NCI-H446 treated with DMSO at 0.1 percent for 48 hours (cell line): ENCODE measurements around the gene ASB1.

Source experiments
- DNase-seq: peaks from one replicate; lab custom pipeline; 2025; lab: John Stamatoyannopoulos, UW

ASB1 gene

GRCh38 chr2:238467062-238467461 is 40.3 kb downstream of the ASB1 start:
- DNase-seq: no peak

DNA sequence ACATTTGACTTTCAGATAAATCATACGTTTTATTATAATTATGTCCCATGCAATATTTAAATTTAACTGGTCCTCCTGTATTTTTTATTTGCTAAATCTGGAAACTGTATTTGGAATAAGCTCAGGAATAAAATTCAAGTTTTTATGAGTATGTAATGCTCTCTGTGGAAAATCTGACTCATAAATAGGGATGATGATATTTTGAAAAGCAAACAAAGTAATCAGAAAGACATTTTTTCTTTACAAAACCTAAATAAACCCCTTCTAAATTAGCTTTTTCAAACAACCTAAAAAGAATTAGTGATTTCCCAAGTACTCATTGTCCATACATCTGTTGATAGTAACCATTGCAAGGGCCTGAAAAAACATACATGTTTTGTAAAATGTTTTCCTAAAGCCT is 41.1 kb downstream of the ASB1 start:
- DNase-seq: no peak

DNA sequence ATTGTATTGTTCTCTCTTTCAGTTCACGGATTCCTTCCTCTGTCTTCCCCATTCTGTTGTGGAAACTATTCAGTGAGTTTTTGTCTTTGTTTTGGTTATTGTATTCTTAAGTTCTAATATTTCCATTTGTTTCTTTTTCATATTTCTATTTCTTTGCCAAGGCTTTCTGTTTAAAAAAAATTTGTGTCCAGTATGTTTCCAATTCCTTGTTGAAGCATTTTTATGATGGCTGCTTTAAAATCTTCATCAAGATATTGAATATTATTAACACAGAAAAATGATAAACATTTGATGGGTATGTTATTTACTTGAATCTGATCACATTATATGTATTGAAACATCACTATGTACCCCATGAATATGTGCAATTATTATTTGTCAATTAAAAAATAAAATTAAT is 42.4 kb downstream of the ASB1 start:
- no peak for DNase-seq

DNA sequence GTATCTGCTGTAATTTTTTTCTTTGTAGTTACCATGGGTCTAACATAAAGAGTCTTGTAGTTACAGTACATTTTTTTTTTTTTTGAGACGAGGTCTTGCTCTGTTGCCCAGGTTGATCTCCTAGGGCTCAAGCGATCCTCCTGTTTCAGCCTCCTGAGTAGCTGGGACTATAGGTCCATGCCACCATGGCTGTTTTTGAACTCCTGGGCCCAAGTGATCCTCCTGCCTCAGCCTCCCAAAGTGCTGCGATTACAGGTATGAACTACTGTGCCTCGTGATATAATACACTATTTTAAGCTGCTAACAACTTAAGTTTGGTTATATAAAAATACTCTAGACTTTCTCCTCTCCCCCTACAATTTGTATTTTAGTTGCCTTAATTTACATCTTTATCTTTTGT is 46.3 kb downstream of the ASB1 start:
- no peak for DNase-seq

DNA sequence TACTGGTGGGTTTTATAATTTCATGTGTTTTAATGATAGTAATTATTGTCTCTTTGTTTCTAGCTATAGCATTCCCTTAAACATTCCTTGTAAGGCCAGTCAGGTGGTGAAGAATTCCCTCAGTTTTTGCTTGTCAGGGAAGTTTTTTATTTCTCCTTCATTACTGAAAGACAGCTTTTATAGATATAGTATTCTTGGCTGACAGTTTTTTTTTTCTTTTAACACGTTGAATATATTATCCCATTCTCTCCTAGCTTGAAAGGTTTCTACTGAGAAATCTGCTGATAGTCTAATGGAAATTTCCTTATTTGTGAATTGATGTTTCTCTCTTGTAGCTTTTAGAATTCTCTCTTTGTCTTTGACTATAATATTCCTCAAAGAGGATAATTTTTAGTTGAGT is 46.8 kb downstream of the ASB1 start:
- no peak for DNase-seq

DNA sequence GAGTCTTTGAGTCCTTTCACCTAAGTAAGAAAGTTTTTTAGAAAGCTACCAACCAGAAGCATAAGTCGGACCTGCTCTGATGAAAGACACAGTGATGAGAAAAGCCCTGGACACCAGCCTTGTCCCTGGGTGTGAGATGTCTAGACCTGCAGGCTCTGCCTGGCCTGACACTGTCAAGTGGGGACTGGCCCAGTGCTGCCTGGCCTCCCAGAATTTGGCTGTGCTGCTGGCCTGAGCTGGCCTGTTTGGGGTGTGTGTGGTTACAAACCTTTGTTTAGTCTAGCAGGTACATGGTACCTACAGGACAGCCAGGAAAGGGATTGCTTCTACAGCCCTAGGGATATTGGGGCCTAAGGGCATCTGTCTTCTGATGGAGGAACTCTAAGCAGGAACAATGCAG is 48.3 kb downstream of the ASB1 start:
- no peak for DNase-seq

GRCh38 chr2:238475566-238475965 is 48.8 kb downstream of the ASB1 start:
- no peak for DNase-seq

DNA sequence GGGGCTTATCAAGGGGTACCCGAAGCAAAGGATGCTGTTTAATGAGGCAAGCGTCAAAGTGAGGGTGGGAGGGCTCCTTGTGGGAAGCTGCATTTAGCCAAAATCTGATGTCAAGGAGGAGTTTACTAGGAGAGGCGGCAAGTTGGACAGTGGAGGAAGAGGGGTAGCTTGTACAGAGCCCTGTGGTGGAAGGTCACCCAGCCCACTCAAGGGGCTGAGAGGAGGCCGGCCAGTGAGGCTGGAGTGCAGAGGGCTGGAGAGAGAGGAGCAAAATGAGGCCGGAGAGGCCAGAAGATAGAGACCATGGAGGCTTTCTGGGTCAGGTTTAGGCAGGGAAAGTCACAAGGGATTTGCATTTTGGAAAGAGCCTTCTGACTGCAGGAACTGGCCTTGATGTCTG is 49.5 kb downstream of the ASB1 start:
- no peak for DNase-seq

- DNase-seq: no peak
Observed at GRCh38 chr2:238478216-238478615, 51.5 kb downstream of the ASB1 start.

GRCh38 chr2:238479847-238480246 is 53.1 kb downstream of the ASB1 start:
- no peak for DNase-seq

DNA sequence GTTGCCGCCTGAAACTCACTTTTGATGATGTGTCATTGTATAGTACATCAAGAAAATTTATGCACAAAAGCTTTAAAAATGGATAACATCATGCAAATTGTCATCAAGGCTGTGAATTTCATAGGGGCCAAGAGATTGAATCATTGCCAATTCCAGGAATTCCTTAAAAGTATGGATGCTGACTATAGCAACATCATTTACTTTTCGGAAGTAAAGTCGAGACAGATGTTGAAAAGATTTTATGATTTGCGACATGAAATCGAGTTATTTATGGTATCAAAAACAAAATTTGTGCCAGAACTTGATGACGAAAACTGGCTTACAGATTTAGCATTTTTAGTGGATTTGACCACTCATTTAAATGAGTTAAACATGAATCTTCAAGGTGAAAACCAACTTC is 56.3 kb downstream of the ASB1 start:
- no peak for DNase-seq

DNA sequence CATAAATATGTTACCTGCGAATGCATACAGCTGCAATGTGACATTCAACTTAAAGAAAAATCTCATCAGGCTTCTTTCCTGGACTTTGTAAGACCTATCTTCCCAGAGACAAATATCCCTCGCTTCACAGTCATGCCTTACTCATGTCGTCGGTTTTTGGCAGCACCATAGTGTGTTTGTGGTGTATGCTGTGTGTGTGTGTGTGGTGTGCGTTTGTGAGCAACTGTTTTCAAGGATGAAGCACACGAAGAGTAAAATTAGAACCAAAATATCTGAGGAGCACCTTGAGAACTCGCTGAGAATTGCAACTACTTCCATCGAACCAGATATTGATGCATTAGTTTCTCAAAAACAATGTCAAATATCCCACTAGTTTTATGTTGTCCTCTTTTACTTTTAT is 56.9 kb downstream of the ASB1 start:
- no peak for DNase-seq

GRCh38 chr2:238484522-238485452 is 58.1 kb downstream of the ASB1 start:
- DNase-seq: no peak

DNA sequence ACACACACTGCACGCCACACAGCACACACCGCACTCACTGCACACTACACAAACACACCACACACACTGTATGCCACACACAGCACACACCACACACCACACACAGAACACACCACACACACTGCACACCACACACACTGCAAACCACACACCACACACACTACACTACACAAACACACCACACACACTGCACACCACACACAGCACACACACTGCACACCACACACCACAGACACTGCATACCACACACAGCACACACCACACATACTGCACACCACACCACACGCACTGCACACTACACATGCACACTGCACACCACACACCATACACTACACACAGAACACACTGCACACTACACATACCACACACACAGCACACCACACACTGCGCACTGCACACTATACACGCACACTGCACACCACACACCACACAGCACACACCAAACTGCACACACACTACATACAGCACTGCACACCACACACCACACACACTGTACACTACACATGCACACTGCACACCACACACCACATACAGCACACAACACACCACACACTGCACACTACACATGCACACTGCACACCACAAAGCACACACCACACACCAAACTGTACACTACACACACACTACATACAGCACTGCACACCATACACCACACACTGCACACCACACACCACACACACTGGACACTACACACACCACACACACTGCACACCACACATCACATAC is 59.6 kb downstream of the ASB1 start:
- DNase-seq: no peak

DNA sequence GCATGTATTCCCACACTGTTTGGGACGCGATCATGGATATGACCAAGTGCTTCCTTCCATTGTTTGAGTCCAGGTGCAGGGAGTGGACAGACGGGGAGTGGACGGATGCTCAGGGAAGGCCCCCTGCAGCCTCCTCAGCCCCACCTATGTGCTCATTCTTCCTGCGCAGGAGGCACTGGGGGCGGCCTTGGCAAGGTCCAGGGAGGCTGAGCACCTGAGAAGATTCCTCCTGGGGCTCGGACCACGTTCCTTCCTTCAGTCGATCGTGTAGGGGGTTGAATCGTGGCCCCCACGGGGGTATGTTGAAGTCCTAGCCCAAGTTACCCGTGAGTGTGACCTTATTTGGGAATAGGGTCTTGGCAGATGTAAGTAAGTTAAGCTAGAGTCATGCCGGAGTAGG is 60.4 kb downstream of the ASB1 start:
- no peak for DNase-seq

DNA sequence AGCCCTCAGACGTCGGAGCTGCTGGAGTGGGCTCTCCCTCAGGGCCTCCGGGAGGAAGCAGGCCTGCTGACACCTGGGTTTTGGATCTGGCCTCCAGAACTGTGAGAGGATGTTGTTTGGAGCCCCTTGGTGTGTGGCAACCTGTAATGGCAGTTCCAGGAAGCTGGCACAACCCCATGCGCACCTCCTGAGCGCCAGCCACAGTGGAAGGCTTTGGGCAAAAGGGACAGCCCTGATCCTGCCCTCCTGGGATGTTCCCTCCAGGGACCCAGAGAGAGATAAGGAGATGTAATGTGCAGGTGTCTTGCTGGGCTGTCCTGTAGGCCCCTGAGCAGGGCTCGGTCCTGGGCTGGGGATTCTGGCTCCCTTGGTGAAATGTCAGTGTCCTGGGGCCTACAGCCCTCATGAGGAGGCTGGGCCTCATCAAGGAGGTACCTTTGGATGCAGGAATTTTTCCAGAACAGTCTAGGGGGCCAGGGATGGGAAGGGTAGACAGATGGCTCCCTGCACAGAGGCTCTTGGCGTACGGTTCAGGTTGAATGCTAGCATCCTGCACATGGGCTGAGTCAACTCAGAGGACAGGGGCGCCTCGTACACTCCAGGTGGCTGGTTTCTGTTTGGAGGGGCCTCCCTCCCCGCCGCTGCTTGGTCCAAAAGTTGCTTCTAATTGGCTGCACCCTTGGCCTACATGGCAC is 61.1 kb downstream of the ASB1 start:
- no peak for DNase-seq

DNA sequence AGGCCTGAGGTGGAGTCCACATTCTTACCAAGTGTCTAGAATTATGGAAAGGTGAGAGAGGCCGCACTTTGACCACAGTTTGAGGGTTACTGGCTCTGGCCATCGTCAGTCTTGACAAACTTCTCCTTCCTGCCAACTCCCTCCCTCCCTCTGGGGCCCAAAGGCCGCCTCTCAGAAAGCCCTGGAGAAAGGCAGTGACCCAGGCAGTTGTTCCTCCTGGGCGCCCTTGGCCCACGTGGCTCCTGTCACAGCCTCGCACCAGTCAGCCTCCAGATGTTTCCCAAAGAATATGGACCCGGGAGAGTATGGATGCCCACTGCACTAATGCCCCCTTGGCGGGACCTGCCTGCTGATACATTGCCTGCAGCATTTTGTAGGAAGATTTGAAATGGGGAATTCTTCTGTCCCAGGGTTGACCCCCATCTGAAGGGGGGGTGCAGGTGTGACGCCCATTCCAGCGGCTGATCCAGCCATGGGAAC is 61.7 kb downstream of the ASB1 start:
- no peak for DNase-seq

DNA sequence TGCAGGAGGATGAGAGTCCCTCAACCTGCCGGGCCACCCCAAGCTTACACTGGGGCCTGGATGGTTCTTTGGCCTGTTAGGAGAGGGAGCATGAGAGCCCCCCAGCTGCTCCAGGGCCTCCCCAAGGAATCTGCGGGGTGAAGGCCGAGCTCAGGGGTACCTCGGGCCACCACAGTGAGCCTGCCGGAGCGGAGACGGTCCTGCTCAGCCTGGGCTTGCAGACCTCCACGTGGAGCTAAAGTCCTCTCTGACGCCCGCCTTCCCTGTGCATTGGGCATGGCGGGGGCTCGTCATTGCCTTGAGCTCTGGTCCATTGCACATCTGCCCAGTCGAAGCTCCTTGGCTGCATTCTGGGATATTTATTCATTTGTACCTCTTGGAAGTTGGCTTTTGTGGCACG is 62.7 kb downstream of the ASB1 start:
- no peak for DNase-seq

DNA sequence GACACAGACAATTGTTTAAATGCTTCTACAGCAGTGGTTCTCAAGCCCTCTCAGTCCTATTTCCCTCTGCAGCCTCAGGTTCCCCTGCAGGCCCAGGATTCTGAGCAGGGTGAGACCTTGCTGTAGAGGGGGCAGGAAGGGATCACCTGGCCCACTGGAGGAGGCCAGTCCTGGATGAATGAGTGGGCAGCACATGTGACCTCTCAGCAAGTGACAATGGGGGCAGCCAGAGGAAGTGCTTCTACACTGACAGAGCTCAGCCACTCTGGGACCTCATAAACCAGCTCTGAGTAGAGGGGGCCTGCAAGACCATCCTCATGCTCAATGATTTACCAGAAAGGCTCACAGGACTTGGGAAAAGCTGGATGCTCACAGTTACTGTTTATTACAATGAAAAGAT is 63.2 kb downstream of the ASB1 start:
- no peak for DNase-seq

- no peak for DNase-seq
Observed at GRCh38 chr2:238492840-238493239, 66.1 kb downstream of the ASB1 start.

DNA sequence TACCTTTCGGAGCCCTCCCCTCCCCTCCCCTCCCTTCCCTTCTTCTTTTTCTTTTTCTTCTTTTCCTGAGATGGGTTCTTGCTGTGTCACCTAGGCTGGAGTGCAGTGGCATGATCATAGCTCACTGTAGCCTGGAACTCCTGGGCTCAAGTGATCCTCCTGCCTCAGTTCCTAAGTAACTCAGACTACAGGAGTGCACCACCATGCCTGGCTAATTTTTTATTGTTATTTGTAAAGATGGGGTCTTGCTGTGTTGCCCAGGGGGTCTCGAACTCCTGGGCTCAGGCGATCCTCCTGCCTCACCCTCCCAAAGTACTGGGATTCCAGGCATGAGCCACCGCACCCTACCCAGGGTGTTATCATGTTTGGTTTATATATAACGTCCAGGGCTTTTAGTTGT is 66.7 kb downstream of the ASB1 start:
- no peak for DNase-seq

GRCh38 chr2:238493880-238494572 is 67.3 kb downstream of the ASB1 start:
- no peak for DNase-seq
